GM12875 (cell line): ENCODE measurements around the gene ZNF501.
A peak's percentile ranks its signal among the peaks of the same experiment; 100 is the strongest.

ENCODE experiments used
- H3K4me3 ChIP-seq: one replicate; pipeline ENCODE4 v1.5.1; 2011; ENCODE audit warnings: low read depth, low read length, control low read depth
- TF ChIP-seq, protein P1 (sequence below): IDR thresholded peaks from 2 replicates; pipeline ENCODE4 v1.5.1; 2011; ENCODE audit warnings: low read depth, mild to moderate bottlenecking, control low read depth, inconsistent platforms, low read length, moderate library complexity, borderline replicate concordance; ENCODE audit not compliant: insufficient read depth

The ZNF501 gene

GRCh38 chr3:44721231-44722102, 8.0 kb upstream of the ZNF501 start:
- no peak overlapping the region for H3K4me3 ChIP-seq
- TF ChIP-seq, protein P1, sequence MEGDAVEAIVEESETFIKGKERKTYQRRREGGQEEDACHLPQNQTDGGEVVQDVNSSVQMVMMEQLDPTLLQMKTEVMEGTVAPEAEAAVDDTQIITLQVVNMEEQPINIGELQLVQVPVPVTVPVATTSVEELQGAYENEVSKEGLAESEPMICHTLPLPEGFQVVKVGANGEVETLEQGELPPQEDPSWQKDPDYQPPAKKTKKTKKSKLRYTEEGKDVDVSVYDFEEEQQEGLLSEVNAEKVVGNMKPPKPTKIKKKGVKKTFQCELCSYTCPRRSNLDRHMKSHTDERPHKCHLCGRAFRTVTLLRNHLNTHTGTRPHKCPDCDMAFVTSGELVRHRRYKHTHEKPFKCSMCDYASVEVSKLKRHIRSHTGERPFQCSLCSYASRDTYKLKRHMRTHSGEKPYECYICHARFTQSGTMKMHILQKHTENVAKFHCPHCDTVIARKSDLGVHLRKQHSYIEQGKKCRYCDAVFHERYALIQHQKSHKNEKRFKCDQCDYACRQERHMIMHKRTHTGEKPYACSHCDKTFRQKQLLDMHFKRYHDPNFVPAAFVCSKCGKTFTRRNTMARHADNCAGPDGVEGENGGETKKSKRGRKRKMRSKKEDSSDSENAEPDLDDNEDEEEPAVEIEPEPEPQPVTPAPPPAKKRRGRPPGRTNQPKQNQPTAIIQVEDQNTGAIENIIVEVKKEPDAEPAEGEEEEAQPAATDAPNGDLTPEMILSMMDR = no peak

GRCh38 chr3:44722103-44722401, 7.4 kb upstream of the ZNF501 start:
- H3K4me3 ChIP-seq = no peak overlapping the region
- TF ChIP-seq, protein P1 = no peak

- TF ChIP-seq, protein P1 = no peak
These were observed 5.3 kb downstream of the ZNF501 start for GRCh38 chr3:44734646-44735168.

GRCh38 chr3:44761101-44761423, 31.6 kb downstream of the ZNF501 start:
- H3K4me3 ChIP-seq = peak overlapping the region; percentile 70
- TF ChIP-seq, protein P1 = no peak

More at GRCh38 chr3:44734646-44735168, 5.3 kb downstream of the ZNF501 start:
- H3K4me3 ChIP-seq = no peak overlapping the region

- H3K4me3 ChIP-seq = peak within 1 kb of the TSS; percentile 70
- TF ChIP-seq, protein P1 = no peak
These were observed 32.2 kb downstream of the ZNF501 start, which contains the start of the genes KIAA1143 and KIF15 for GRCh38 chr3:44761424-44762169. Gene KIAA1143, minus strand, starts transcription at chr3:44761619. Its CDS starts 17 bp downstream, at chr3:44761602. Gene KIF15, plus strand, starts transcription at chr3:44761794. Its CDS starts 72 bp downstream, at chr3:44761866.

- TF ChIP-seq, protein P1 = no peak
These were observed 32.8 kb downstream of the ZNF501 start for GRCh38 chr3:44762170-44762677.

More at GRCh38 chr3:44762170-44762677, 32.8 kb downstream of the ZNF501 start:
- H3K4me3 ChIP-seq = peak overlapping the region; percentile 70
